T-helper 2 cell treated with Interferon-gamma antibody and Interleukin-4, amounts not matched to agents 5 μg/mL and 100 μg/mL, for 36 hours (primary cell): ENCODE data around the gene MOB3B.
A peak's percentile ranks its signal among the peaks of the same experiment; 100 is the strongest.

Source experiments
- DNase-seq: peaks from one replicate; pipeline ENCODE4 v3.0.0; 2021; ENCODE audit warnings: low spot score
- H3K27ac Mint-ChIP-seq: one replicate; pipeline ENCODE4 v1.8.0; 2021; ENCODE audit warnings: mild to moderate bottlenecking, mixed read lengths
- H3K27me3 Mint-ChIP-seq: one replicate; pipeline ENCODE4 v1.8.0; 2021; ENCODE audit warnings: low read depth, mixed read lengths
- H3K36me3 Mint-ChIP-seq: one replicate; pipeline ENCODE4 v1.8.0; 2021; ENCODE audit warnings: low read depth, mixed read lengths
- H3K4me1 Mint-ChIP-seq: one replicate; pipeline ENCODE4 v1.8.0; 2021; ENCODE audit warnings: low read depth, mixed read lengths
- H3K4me3 Mint-ChIP-seq: one replicate; pipeline ENCODE4 v1.8.0; 2022; ENCODE audit warnings: mild to moderate bottlenecking, moderate library complexity, mixed read lengths
- H3K9me3 Mint-ChIP-seq: one replicate; pipeline ENCODE4 v1.8.0; 2021; ENCODE audit warnings: mixed read lengths

Gene MOB3B

DNA sequence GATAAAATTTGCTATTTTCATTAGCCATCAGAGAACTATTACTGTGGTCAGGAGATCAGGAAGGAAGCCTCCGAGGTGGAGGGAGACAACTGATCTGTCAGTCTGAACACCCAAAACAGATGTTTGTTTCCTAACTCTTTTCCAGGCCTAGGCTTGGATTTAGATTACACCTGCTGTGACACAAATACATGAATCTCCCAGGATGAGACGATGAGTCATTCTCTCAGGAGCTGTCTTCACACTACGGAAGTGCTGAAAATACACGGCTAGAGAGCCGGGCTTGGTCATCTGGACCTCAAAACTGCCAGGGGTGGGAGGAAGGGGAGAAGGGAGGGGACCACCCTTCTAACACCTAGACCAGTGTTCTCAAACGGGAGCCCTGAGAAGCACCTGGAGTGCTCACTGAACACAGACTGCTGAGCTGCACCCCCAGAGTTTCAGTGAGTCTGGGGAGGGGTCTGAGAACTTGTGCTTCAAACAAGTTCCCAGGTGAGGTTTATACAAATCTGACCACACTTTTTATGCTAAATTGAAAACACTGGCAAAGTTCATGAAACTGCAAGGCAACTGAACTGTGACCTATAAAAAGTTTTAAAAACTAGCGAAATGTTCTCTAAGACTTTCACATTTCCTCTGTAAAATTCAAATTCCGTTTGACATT is 152.3 kb downstream of the MOB3B start:
- Mint-ChIP-seq H3K27me3 (peaks cover 4% of the 10 kb centered on the region), H3K4me1 (peaks cover 20% of the 10 kb centered on the region), H3K9me3 (no peaks in the 10 kb centered on the region), H3K36me3 (no peaks in the 10 kb centered on the region), H3K27ac (no peak overlapping the region), H3K4me3 (no peak overlapping the region)
- DNase-seq: no peak

- no peaks in the 10 kb centered on the region for H3K36me3 Mint-ChIP-seq
- no peaks in the 10 kb centered on the region for H3K9me3 Mint-ChIP-seq
- peaks cover 14% of the 10 kb centered on the region for H3K4me1 Mint-ChIP-seq
- no peak overlapping the region for H3K27ac Mint-ChIP-seq
- no peak overlapping the region for H3K4me3 Mint-ChIP-seq
- no peak for DNase-seq
- H3K27me3 Mint-ChIP-seq: peaks cover 15% of the 10 kb centered on the region
These were observed 155.8 kb downstream of the MOB3B start for GRCh38 chr9:27373851-27374250.

DNA sequence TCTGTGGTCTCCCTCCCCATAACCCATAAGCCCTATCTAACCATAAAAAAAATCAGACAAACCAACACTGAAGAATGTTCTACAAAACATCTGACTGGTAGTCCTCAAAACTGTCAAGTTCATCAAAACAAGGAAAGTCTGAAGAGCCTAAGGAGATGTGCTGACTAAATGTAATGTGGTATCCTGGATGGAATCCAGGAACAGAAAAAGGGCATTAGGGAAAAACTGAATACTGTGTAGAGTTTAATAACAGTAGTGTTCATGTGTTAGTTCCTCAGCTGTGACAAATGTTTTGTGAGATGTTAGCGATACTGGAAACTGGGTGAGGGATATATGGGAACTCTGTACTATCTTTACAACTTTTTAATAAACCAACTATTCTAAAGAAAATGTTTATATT is 157.0 kb downstream of the MOB3B start:
- no peaks in the 10 kb centered on the region for H3K9me3 Mint-ChIP-seq
- no peaks in the 10 kb centered on the region for H3K36me3 Mint-ChIP-seq
- H3K4me1 Mint-ChIP-seq: peaks cover 7% of the 10 kb centered on the region
- DNase-seq: no peak
- peaks cover 18% of the 10 kb centered on the region for H3K27me3 Mint-ChIP-seq
- H3K27ac Mint-ChIP-seq: no peak overlapping the region
- no peak overlapping the region for H3K4me3 Mint-ChIP-seq

- Mint-ChIP-seq H3K9me3 (no peaks in the 10 kb centered on the region), H3K4me3 (no peak overlapping the region), H3K27ac (no peak overlapping the region), H3K4me1 (peaks cover 19% of the 10 kb centered on the region), H3K36me3 (no peaks in the 10 kb centered on the region), H3K27me3 (peaks cover 18% of the 10 kb centered on the region)
- no peak for DNase-seq
These were observed 158.2 kb downstream of the MOB3B start for GRCh38 chr9:27371382-27371781.

GRCh38 chr9:27369591-27369990 is 160.0 kb downstream of the MOB3B start:
- Mint-ChIP-seq H3K36me3 (no peaks in the 10 kb centered on the region), H3K27ac (no peak overlapping the region), H3K4me1 (peaks cover 34% of the 10 kb centered on the region), H3K4me3 (no peak overlapping the region), H3K9me3 (no peaks in the 10 kb centered on the region), H3K27me3 (peaks cover 16% of the 10 kb centered on the region)
- DNase-seq: no peak

DNA sequence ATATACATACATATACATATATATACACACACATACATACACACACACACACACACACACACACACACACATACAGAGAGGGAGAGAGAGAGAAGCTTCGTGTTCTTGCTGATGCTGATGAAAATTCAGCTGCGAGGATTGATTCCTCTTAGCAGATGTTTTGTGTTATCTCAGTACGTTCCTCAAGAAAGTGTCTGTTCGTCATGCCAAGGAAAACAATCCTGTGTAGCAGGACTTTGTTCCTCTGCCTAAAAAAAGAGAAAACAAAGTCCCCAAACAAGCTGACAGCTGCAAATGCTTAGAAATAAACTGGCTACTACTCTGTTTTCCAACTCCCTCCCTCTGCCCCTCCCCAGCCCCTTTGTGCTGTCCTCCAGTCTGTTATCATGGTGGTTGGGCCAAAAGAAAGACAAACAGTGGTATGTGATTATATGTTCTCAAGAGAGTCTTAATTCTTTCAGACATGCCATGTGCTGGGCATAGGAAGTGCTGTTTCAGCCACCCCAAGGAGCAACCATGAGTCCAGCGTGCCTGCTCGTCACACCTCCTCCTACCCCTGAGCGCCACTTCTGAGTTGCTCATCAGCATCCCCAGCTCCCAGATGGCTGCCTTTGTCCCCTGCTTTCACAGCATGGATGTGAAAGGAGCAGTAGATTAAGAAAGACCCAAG is 161.2 kb downstream of the MOB3B start:
- H3K36me3 Mint-ChIP-seq: no peaks in the 10 kb centered on the region
- no peaks in the 10 kb centered on the region for H3K9me3 Mint-ChIP-seq
- peaks cover 16% of the 10 kb centered on the region for H3K27me3 Mint-ChIP-seq
- H3K4me3 Mint-ChIP-seq: no peak overlapping the region
- peaks cover 34% of the 10 kb centered on the region for H3K4me1 Mint-ChIP-seq
- no peak overlapping the region for H3K27ac Mint-ChIP-seq
- DNase-seq: no peak

DNA sequence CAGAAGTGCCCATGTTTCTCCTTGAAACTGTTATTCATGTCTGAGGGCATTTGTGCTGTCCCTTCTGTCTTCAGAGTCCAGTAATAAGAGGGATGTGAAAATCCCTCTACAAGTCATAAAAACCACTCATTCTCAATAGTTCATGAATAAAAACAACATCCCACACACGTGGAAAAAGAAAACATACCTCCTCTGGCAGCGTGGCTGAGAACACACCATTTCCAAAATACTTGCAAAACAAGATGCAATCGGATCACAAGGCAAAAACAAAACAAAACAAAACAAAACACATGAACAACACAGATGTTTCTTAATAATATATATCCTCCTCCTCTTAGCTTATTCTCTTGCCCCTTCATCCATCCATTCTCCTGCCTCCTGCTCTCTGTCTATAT is 161.7 kb downstream of the MOB3B start:
- H3K27ac Mint-ChIP-seq: no peak overlapping the region
- DNase-seq: no peak
- H3K27me3 Mint-ChIP-seq: peaks cover 16% of the 10 kb centered on the region
- peaks cover 34% of the 10 kb centered on the region for H3K4me1 Mint-ChIP-seq
- H3K4me3 Mint-ChIP-seq: no peak overlapping the region
- H3K9me3 Mint-ChIP-seq: no peaks in the 10 kb centered on the region
- no peaks in the 10 kb centered on the region for H3K36me3 Mint-ChIP-seq

DNA sequence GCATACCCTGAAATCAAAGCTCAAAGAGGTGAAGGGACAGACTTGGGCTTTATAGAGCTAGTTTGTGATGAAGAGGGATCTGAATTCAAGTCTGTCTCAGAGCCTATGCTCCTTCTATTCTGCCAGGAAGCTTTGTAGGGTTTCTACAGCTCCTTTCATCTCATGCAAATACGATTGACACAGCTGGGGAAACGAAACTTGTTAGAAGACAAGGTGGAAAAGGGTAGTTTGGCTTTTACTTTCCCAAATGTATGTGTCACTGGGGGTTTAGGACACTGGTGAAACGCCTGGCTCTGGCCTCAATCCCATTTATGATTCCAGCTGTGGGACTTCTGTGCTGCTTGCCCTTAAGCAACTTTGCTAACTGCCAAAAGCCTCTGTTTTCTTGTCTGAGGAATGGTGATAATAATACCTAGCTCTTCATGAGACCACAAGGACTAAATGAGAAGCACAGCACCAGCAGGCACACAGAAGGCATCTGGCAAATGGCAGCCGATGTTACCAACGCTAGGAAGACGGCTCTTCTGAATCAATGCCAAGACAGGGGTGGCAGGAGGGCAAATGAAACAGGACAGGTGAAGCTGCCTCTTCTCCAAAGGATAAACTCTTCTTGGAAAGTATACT is 162.3 kb downstream of the MOB3B start:
- H3K27ac Mint-ChIP-seq: no peak overlapping the region

DNA sequence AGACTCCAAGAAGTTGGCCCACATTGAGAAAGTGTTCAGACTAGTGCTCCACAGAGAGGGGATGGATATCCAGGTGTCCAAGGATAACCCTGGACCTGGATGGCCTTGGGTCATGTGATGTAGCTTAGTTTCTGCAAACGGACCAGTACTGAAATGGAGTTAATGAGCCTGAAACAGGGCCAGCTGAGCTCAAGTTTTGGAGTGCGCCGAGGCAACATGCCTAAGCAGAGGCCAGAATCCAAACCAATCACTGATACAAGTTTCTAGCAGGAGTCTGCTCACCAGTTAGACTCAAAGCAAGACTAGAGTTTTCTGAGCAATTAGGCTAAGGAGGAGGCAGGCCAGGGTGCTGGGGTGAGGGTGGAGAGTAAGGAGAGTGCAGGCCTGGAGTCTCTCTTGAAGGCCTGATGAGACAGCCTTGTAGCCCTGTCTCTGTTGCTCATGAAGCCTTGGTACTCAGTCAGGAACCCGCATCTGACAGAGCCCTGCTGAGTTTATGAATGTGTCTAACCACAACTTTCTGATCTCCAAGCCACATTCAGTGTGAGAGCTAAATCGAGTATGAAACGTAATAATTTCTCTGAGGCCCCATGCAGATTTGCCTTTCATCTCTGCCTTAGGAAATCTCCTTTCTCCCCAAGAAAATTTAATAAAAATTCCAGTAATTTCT is 163.8 kb downstream of the MOB3B start:
- no peaks in the 10 kb centered on the region for H3K9me3 Mint-ChIP-seq
- peak overlapping the region; percentile 61 for H3K27ac Mint-ChIP-seq
- H3K36me3 Mint-ChIP-seq: no peaks in the 10 kb centered on the region
- peak overlapping the region; percentile 47 for H3K4me3 Mint-ChIP-seq
- peaks cover 10% of the 10 kb centered on the region for H3K27me3 Mint-ChIP-seq
- peaks cover 32% of the 10 kb centered on the region for H3K4me1 Mint-ChIP-seq
- peak; percentile 70 for DNase-seq

More for the DNA sequence above, 162.3 kb downstream of the MOB3B start:
- Mint-ChIP-seq H3K4me3 (peak overlapping the region; percentile 54), H3K9me3 (no peaks in the 10 kb centered on the region), H3K27me3 (peaks cover 16% of the 10 kb centered on the region), H3K36me3 (no peaks in the 10 kb centered on the region), H3K4me1 (peaks cover 34% of the 10 kb centered on the region)
- no peak for DNase-seq

DNA sequence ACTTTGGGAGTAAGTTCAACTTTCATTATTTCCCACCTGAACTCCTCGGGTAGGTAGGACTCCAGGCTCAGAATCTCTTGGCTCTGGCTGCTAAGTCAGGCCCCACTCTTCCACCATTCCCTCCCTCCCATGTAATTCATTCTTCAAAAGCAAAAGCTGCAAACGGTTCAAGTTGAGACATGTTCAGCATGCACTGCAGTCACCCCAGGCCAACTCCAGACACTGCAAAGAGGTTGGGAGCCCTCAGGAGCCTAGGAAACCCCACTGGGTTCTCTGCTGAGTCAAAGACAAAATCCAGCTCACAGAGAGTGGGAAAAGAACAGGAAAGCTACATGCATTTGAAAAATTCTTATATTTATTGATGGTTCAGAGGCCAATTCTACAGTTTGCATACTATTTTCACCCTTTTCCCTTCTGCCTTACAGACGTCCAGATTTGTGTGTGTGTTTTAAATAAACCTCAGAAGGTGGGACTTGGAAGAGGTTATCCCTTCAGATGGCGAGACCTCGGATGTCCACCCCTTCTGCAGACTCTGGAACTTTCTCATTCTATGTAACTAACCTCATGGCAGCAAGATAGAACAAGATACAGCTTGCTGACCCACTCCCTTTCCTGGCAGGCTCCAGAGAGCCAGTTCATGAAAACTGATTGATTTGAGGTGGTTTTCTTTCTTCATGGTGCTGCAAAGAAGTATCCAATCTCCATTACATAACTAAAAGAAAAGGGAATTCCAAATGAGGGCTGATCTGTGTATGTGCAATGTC is 167.0 kb downstream of the MOB3B start:
- no peak for DNase-seq
- Mint-ChIP-seq H3K4me3 (no peak overlapping the region), H3K27ac (no peak overlapping the region), H3K36me3 (no peaks in the 10 kb centered on the region), H3K4me1 (peaks cover 27% of the 10 kb centered on the region), H3K27me3 (peaks cover 2% of the 10 kb centered on the region), H3K9me3 (no peaks in the 10 kb centered on the region)

GRCh38 chr9:27361492-27361891 is 168.1 kb downstream of the MOB3B start:
- no peak for DNase-seq
- no peaks in the 10 kb centered on the region for H3K36me3 Mint-ChIP-seq

DNA sequence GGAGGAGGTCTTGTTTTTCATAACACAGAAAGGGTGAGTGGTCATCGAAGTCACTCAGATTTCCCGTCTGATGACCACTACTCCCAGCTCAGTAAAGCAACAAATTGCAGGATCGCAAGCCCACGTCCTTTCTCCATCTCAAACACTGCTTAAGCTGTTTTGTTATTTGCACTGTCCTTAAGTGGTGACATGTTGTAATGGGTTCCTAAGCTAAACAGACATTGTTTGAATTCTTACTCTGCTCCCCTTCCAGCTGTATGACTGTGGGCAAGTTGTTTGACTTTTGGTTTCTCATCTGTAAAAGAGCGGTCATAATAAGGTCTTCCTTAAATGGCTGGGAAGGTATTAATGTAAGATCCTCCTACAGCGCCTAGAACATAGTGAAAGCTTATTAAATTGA is 169.9 kb downstream of the MOB3B start:
- H3K4me1 Mint-ChIP-seq: peaks cover 4% of the 10 kb centered on the region

More at GRCh38 chr9:27361492-27361891, 168.1 kb downstream of the MOB3B start:
- Mint-ChIP-seq H3K9me3 (no peaks in the 10 kb centered on the region), H3K27ac (no peak overlapping the region), H3K4me1 (peaks cover 19% of the 10 kb centered on the region), H3K27me3 (peaks cover 2% of the 10 kb centered on the region), H3K4me3 (no peak overlapping the region)

DNA sequence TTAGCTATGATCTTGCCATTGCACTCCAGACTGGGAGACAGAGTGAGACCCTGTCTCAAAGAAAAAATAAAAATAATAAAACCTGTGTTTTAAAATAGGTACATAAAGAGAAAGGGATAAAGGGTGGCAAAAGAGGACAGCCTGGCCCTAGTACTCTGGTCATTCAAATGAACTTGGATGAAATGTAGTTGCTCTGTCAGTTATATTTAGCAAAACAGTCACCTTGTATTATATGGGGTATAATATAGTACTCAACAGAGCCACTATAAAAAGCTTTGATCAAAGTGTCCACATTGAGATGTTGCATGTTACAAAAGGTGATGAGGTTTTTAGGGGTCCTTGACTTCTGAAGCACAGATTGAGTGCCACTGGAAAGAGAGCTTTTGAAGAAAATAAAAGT is 171.6 kb downstream of the MOB3B start:
- Mint-ChIP-seq H3K9me3 (no peaks in the 10 kb centered on the region), H3K36me3 (no peaks in the 10 kb centered on the region), H3K4me1 (peaks cover 13% of the 10 kb centered on the region), H3K4me3 (no peak overlapping the region), H3K27ac (no peak overlapping the region), H3K27me3 (no peaks in the 10 kb centered on the region)
- no peak for DNase-seq

More for the DNA sequence above, 169.9 kb downstream of the MOB3B start:
- no peaks in the 10 kb centered on the region for H3K36me3 Mint-ChIP-seq
- no peak for DNase-seq
- no peaks in the 10 kb centered on the region for H3K9me3 Mint-ChIP-seq
- no peak overlapping the region for H3K27ac Mint-ChIP-seq
- H3K27me3 Mint-ChIP-seq: no peaks in the 10 kb centered on the region
- H3K4me3 Mint-ChIP-seq: no peak overlapping the region
